H1 (cell line): ENCODE measurements around the gene DPP3. TPM values are rescaled to one million over a fixed set of nuclear protein-coding genes. Genes with fewer than 3 reads are reported as not detected.

Source experiments
- CTCF ChIA-PET: fragments of 300-600 bp; sonication (Branson Sonifier 250); formaldehyde crosslinking; loops from one replicate; lab custom pipeline; 2021; ENCODE audit not compliant: partially characterized antibody; lab: Charles Lee
- POLR2A ChIA-PET: fragments of 300-600 bp; sonication (Branson Sonifier 250); formaldehyde crosslinking; loops from one replicate; lab custom pipeline; 2021; ENCODE audit warnings: inconsistent platforms; ENCODE audit not compliant: partially characterized antibody; lab: Charles Lee
- DNase-seq, 2 experiments: peaks; one replicate each; pipeline versions ENCODE4 v3.0.0 to v3.0.0-alpha.2; 2010 to 2022; ENCODE audit warnings: low spot score in 2 of 2, low read depth in 1 of 2, mixed read lengths in 1 of 2
- FAIRE-seq: peaks from 2 replicates; lab custom pipeline; 2011; peaks lifted over from hg19 to GRCh38; lab: Jason Lieb, UNC
- H2AFZ ChIP-seq: 2 replicates; pipeline ENCODE4 v1.8.1; 2012; ENCODE audit warnings: low read length, inconsistent platforms
- H2AK5ac ChIP-seq: 2 replicates; pipeline ENCODE4 v1.6.1; 2013; ENCODE audit warnings: low read depth, low read length
- H2BK120ac ChIP-seq: replicated peaks from 2 replicates; pipeline ENCODE3; 2013; ENCODE audit warnings: low read depth, low read length, inconsistent platforms
- H2BK12ac ChIP-seq: 2 replicates; pipeline ENCODE4 v1.6.1; 2013; ENCODE audit warnings: low read depth, low read length
- H2BK15ac ChIP-seq: 2 replicates; pipeline ENCODE4 v1.6.1; 2013; ENCODE audit warnings: low read length
- H2BK20ac ChIP-seq: 2 replicates; pipeline ENCODE4 v1.6.1; 2013; ENCODE audit warnings: low read length
- H2BK5ac ChIP-seq: 2 replicates; pipeline ENCODE4 v1.6.1; 2013; ENCODE audit warnings: low read depth, low read length
- H3K14ac ChIP-seq: 2 replicates; pipeline ENCODE4 v1.6.1; 2013; ENCODE audit warnings: inconsistent platforms; ENCODE audit not compliant: insufficient read length
- H3K18ac ChIP-seq: 2 replicates; pipeline ENCODE4 v1.6.1; 2013; ENCODE audit warnings: low read length; ENCODE audit errors: extremely low read depth
- H3K23ac ChIP-seq: 2 replicates; pipeline ENCODE4 v1.6.1; 2013; ENCODE audit warnings: inconsistent platforms; ENCODE audit not compliant: insufficient read length
- H3K23me2 ChIP-seq: 2 replicates; pipeline ENCODE4 v1.6.1; 2013; ENCODE audit warnings: low read depth, low read length
- H3K27ac ChIP-seq: 2 replicates; pipeline ENCODE4 v1.6.1; 2011; ENCODE audit warnings: low read depth, low read length, inconsistent platforms
- H3K27me3 ChIP-seq, 4 experiments: replicated peaks in 1 of 4; 1 replicate in 1 of 4; 2 replicates in 3 of 4; pipeline versions ENCODE4 v1.6.1 to v1.8.1; 2011 to 2013; ENCODE audit warnings: low read length in 3 of 4, mild to moderate bottlenecking in 3 of 4, inconsistent platforms in 2 of 4, mixed read lengths in 2 of 4, moderate library complexity in 1 of 4; ENCODE audit not compliant: control insufficient read depth in 3 of 4, insufficient read depth in 3 of 4; ENCODE audit errors: extremely low read depth in 1 of 4
- H3K36me3 ChIP-seq, 4 experiments: 2 replicates each; pipeline versions ENCODE4 v1.6.1 to v1.8.1; 2011 to 2013; ENCODE audit warnings: mild to moderate bottlenecking in 4 of 4, low read length in 3 of 4, moderate library complexity in 2 of 4, control low read depth in 1 of 4, inconsistent platforms in 1 of 4; ENCODE audit not compliant: insufficient read depth in 4 of 4, control insufficient read depth in 2 of 4
- H3K4ac ChIP-seq: replicated peaks from 2 replicates; pipeline ENCODE3; 2013; ENCODE audit warnings: low read length, low read depth, mixed read lengths, inconsistent platforms; ENCODE audit not compliant: insufficient read length
- H3K4me1 ChIP-seq, 4 experiments: replicated peaks in 1 of 4; 1 replicate in 1 of 4; 2 replicates in 3 of 4; pipeline versions ENCODE4 v1.6.1 to v1.8.1; 2011 to 2013; ENCODE audit warnings: low read length in 3 of 4, inconsistent platforms in 2 of 4, mixed read lengths in 1 of 4; ENCODE audit not compliant: insufficient read depth in 4 of 4, control insufficient read depth in 3 of 4
- H3K4me2 ChIP-seq, 2 experiments: 2 replicates each; pipeline versions ENCODE4 v1.6.1 to v1.8.1; 2011 to 2013; ENCODE audit warnings: low read depth in 2 of 2, low read length in 2 of 2, control low read depth in 1 of 2, inconsistent platforms in 1 of 2, mild to moderate bottlenecking in 1 of 2; ENCODE audit not compliant: insufficient read depth in 1 of 2
- H3K4me3 ChIP-seq, 4 experiments: fragments of 200-600, 300-600 bp in 1 of 4; sonication (generic), shearing (Covaris generic), sonication (Bioruptor Twin) in 1 of 4; 2 replicates each; pipeline versions ENCODE4 v1.5.1 to v1.8.1; 2011 to 2016; ENCODE audit warnings: low read length in 4 of 4, low read depth in 3 of 4, control low read depth in 2 of 4, inconsistent platforms in 2 of 4, mild to moderate bottlenecking in 2 of 4, mixed read lengths in 1 of 4, moderate library complexity in 1 of 4; ENCODE audit not compliant: insufficient read depth in 2 of 4; ENCODE audit errors: extremely low read depth in 1 of 4
- H3K56ac ChIP-seq: replicated peaks from 2 replicates; pipeline ENCODE3; 2013; ENCODE audit warnings: low read depth, mild to moderate bottlenecking, mixed read lengths, low read length, inconsistent platforms; ENCODE audit not compliant: insufficient read length
- H3K79me1 ChIP-seq: 2 replicates; pipeline ENCODE4 v1.6.1; 2013; ENCODE audit warnings: low read depth, low read length, control low read depth
- H3K79me2 ChIP-seq, 2 experiments: 2 replicates each; pipeline versions ENCODE4 v1.6.1 to v1.8.1; 2012 to 2013; ENCODE audit warnings: low read length in 2 of 2, mild to moderate bottlenecking in 2 of 2, inconsistent platforms in 1 of 2; ENCODE audit not compliant: insufficient read depth in 2 of 2, control insufficient read depth in 1 of 2
- H3K9ac ChIP-seq, 4 experiments: replicated peaks in 1 of 4; 1 replicate in 1 of 4; 2 replicates in 3 of 4; pipeline versions ENCODE4 v1.6.1 to v1.8.1; 2011 to 2013; ENCODE audit warnings: low read depth in 3 of 4, low read length in 3 of 4, control low read depth in 2 of 4, mild to moderate bottlenecking in 2 of 4, moderate library complexity in 2 of 4, inconsistent platforms in 1 of 4; ENCODE audit errors: extremely low read depth in 1 of 4
- H3K9me3 ChIP-seq, 2 experiments: 2 replicates each; pipeline versions ENCODE4 v1.6.1 to v1.8.1; 2012 to 2013; ENCODE audit warnings: mild to moderate bottlenecking in 2 of 2, moderate library complexity in 2 of 2, control low read depth in 1 of 2, inconsistent platforms in 1 of 2, low read depth in 1 of 2, low read length in 1 of 2, mixed read lengths in 1 of 2; ENCODE audit not compliant: insufficient read depth in 2 of 2
- H4K20me1 ChIP-seq, 2 experiments: replicated peaks in 1 of 2; 2 replicates each; pipeline versions ENCODE3 to v1.8.1; 2011 to 2013; ENCODE audit warnings: inconsistent platforms in 2 of 2, low read length in 2 of 2, mild to moderate bottlenecking in 1 of 2; ENCODE audit not compliant: insufficient read depth in 2 of 2, control insufficient read depth in 1 of 2
- H4K5ac ChIP-seq: 2 replicates; pipeline ENCODE4 v1.6.1; 2013; ENCODE audit warnings: low read length, low read depth, mixed read lengths, inconsistent platforms; ENCODE audit not compliant: insufficient read length
- H4K8ac ChIP-seq: 2 replicates; pipeline ENCODE4 v1.8.0; 2013; ENCODE audit warnings: mild to moderate bottlenecking, moderate library complexity, low read length, inconsistent platforms; ENCODE audit not compliant: insufficient read depth; ENCODE audit errors: extremely low read depth
- H4K91ac ChIP-seq: replicated peaks from 2 replicates; pipeline ENCODE3; 2013; ENCODE audit warnings: low read length, mixed read lengths, inconsistent platforms; ENCODE audit not compliant: insufficient read length
- FOSL1 ChIP-seq: IDR thresholded peaks from 2 replicates; pipeline ENCODE4 v1.6.1; 2011; ENCODE audit warnings: mild to moderate bottlenecking, low read depth, low read length, moderate library complexity; ENCODE audit not compliant: insufficient read depth
- TEAD4 ChIP-seq: IDR thresholded peaks from 2 replicates; pipeline ENCODE4 v1.6.1; 2012; ENCODE audit warnings: low read depth, low read length, inconsistent platforms, mixed read lengths
- WGBS, 2 experiments: shearing (Covaris generic) in 1 of 2; methylation state at CpG; one replicate each; pipeline versions ENCODE4 v1.1.6 to v1.1.7; 2013 to 2015; ENCODE audit warnings: low lambda C conversion rate in 2 of 2, mixed read lengths in 2 of 2, inconsistent platforms in 1 of 2, low coverage in 1 of 2, missing lambda C conversion rate in 1 of 2; ENCODE audit not compliant: insufficient replicate concordance in 2 of 2, insufficient coverage in 1 of 2, insufficient read length in 1 of 2; ENCODE audit errors: extremely low coverage in 1 of 2, missing lambda C conversion rate in 1 of 2; 5-methylcytosine and 5-hydroxymethylcytosine counted together
- polyA plus RNA-seq, 7 experiments: library from polyadenylated mRNA; depleted of rRNA in 3 of 7; stranded (reverse) in 5 of 7; unstranded in 2 of 7; fragments of >200 nt in 5 of 7; fragments of 200-250 nt in 2 of 7; gene quantifications; 1 replicate in 5 of 7; 2 replicates in 1 of 7; 4 replicates in 1 of 7; pipeline versions ENCODE4 v1.2.1 to v1.2.3, GENCODE V29; 2011 to 2013; ENCODE audit warnings: missing spikeins in 2 of 7, mixed read lengths in 2 of 7
- total RNA-seq: library from RNA; stranded (reverse); fragmentation: NEBNext Ultra II Directional; extraction: Animal tissue kit (Norgen Biotek cat#: 25700); gene quantifications from 2 replicates; pipeline ENCODE4 v1.2.1, GENCODE V29; 2021

The DPP3 gene
- total and polyA plus RNA-seq, 2 of the 8 experiments (the other 6 are each of a cell fraction or from before 2014, with no cell fraction given) = 75.1 to 82.7 TPM

DNA sequence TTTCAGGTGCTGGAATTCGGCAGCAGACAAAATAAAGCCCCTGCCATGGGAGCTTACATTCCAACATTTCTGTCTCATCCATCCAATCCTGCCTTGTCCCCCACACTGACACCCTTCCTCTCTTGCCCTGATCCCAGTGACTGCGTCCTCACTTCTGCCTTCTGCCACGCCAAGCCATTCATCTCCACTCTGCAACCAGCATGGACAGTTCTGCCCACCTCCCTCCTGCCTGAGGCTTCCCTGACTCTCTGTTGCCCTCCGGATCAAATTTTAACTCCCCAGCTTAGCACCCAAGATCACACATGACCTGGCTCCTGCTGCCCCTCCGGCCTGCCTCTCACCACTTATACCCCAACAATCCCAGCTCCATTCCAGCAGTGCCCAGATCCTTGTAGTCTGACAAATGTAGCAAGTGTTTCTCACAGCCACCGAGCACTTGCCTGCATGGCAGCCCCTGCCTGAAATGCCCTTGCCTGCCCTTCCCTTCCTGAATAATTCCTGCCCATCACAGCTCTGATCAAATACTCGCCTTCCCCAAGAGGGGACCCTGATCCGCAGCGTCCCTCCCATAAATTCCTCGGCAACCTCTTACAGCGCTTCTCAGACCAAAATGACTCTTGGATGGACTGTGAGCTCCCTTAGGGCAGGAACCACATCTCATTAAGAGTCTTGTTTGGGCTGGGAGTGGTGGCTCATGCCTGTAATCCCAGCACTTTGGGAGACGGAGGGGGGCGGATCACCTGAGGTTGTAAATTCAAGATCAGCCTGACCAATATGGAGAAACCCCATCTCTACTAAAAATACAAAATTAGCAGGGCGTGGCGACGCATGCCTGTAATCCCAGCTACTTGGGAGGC is 68.8 kb downstream of the DPP3 start:
- Histone ChIP-seq H3K4me3 (peak overlapping the region in 2 of 4 experiments; percentile 10 to 84; a peak in 2 of 8 replicates), H4K8ac (no peak overlapping the region), H3K27ac (no peak overlapping the region), H3K27me3 (no peaks in the 10 kb centered on the region), H3K56ac (no peak overlapping the region), H3K9me3 (no peaks in the 10 kb centered on the region), H4K5ac (no peak overlapping the region), H3K14ac (no peak overlapping the region), H2BK120ac (no peak overlapping the region), H3K18ac (no peak overlapping the region), H2BK5ac (peak overlapping the region; percentile 35; the same call in 1 of the 2 replicates), H4K20me1 (peaks cover 0 to 2% of the 10 kb centered on the region in 2 experiments), H3K4me1 (peaks cover 0 to 15% (median 10%) of the 10 kb centered on the region in 4 experiments; a peak in 6 of 7 replicates), H2BK20ac (0 out of 2 replicates have a peak overlapping the region, but pooled peaks have one; percentile 1), H3K79me2 (no peaks in the 10 kb centered on the region; a peak in 1 of 4 replicates), H2AK5ac (0 out of 2 replicates have a peak overlapping the region, but pooled peaks have one; percentile 25), H3K4ac (no peak overlapping the region), H3K4me2 (peak overlapping the region; percentile 50 to 72; a peak in 3 of 4 replicates), H3K9ac (peak overlapping the region in 1 of 4 experiments; percentile 18; a peak in 2 of 7 replicates), H3K36me3 (peaks cover 0 to 4% (median 0%) of the 10 kb centered on the region in 4 experiments; a peak in 1 of 8 replicates), H2AFZ (no peak overlapping the region), H2BK12ac (peak overlapping the region; percentile 51; the same call in 1 of the 2 replicates), H2BK15ac (peak overlapping the region; percentile 13), H3K23ac (no peak overlapping the region), H3K79me1 (peaks cover 5% of the 10 kb centered on the region; the same call in 1 of the 2 replicates), H4K91ac (no peak overlapping the region), H3K23me2 (peaks cover 3% of the 10 kb centered on the region; the same call in 1 of the 2 replicates)
- DNase-seq = no peak
- WGBS, 2 experiments = 91% methylated on average over 16 of the region's 16 CpGs; no CpG with 5 or more reads in 1 of the 2 experiments
- ChIA-PET CTCF (interaction anchor here (0.7 to 1.9 kb wide), 11 partner anchors 12 to 160 kb away, joined by 3 to 5 read pairs (median 3); partner anchors contain the start of genes CCDC87 and CCS), POLR2A (interaction anchor here (0.6 to 7.9 kb wide), 5 partner anchors 13 to 67 kb away, joined by 3 to 54 read pairs (median 5); partner anchors contain the start of genes BBS1 and RBM14)
- FAIRE-seq = no peak
- TF ChIP-seq FOSL1 (no peak), TEAD4 (0 out of 2 replicates have a peak, but pooled peaks have one; percentile 30)
